H1 (cell line): ENCODE data around the gene UBE2D2. TPM values are rescaled to one million over a fixed set of nuclear protein-coding genes. Genes with fewer than 3 reads are reported as not detected.

Experiments used
- ATF2 ChIP-seq: IDR thresholded peaks from 2 replicates; pipeline ENCODE4 v1.6.1; 2012; ENCODE audit warnings: low read length, inconsistent platforms
- CHD7 ChIP-seq: fragments of 300-600 bp; sonication (generic); IDR thresholded peaks from 2 replicates; pipeline ENCODE4 v1.7.1; 2012; ENCODE audit warnings: low read length, moderate library complexity, mild to moderate bottlenecking, inconsistent platforms; ENCODE audit not compliant: insufficient replicate concordance
- CREB1 ChIP-seq: IDR thresholded peaks from 2 replicates; pipeline ENCODE4 v1.6.1; 2012; ENCODE audit warnings: inconsistent platforms
- E2F6 ChIP-seq: IDR thresholded peaks from 2 replicates; pipeline ENCODE4 v1.6.1; 2012; ENCODE audit warnings: inconsistent platforms
- RBBP5 ChIP-seq: IDR thresholded peaks from 2 replicates; pipeline ENCODE4 v1.7.1; 2012; ENCODE audit warnings: low read depth, mild to moderate bottlenecking, inconsistent platforms, low read length, moderate library complexity, borderline replicate concordance
- SIN3A ChIP-seq, 2 experiments: IDR thresholded peaks in 1 of 2; conservative IDR thresholded peaks in 1 of 2; 2 replicates each; pipeline ENCODE4 v1.6.1; 2011 to 2012; ENCODE audit warnings: low read length in 2 of 2, improper control_type of control experiment in 1 of 2, low read depth in 1 of 2, mild to moderate bottlenecking in 1 of 2
- polyA plus RNA-seq, 7 experiments: library from polyadenylated mRNA; depleted of rRNA in 3 of 7; stranded (reverse) in 5 of 7; unstranded in 2 of 7; fragments of >200 nt in 5 of 7; fragments of 200-250 nt in 2 of 7; gene quantifications; 1 replicate in 5 of 7; 2 replicates in 1 of 7; 4 replicates in 1 of 7; pipeline versions ENCODE4 v1.2.1 to v1.2.3, GENCODE V29; 2011 to 2013; ENCODE audit warnings: missing spikeins in 2 of 7, mixed read lengths in 2 of 7
- total RNA-seq: library from RNA; stranded (reverse); fragmentation: NEBNext Ultra II Directional; extraction: Animal tissue kit (Norgen Biotek cat#: 25700); gene quantifications from 2 replicates; pipeline ENCODE4 v1.2.1, GENCODE V29; 2021

The UBE2D2 gene
- total and polyA plus RNA-seq, 2 of the 8 experiments (the other 6 are each of a cell fraction or from before 2014, with no cell fraction given) = 66.9 to 203 TPM

- TF ChIP-seq CHD7 (no peak), ATF2 (no peak), E2F6 (no peak), RBBP5 (no peak), CREB1 (no peak), SIN3A (conservative IDR thresholded peaks at IDR 0.05 in 1 of 2, IDR thresholded peaks at IDR 0.05 in 1 of 2; ENCODE audit: low read depth in 1 of 2, low read length in 2 of 2) (no peak)
Measured at GRCh38 chr5:139549162-139549894, 11.8 kb upstream of the UBE2D2 start (continued).
